Measurements from ENCODE around the gene CCDC13. TPM values are rescaled to one million over a fixed set of nuclear protein-coding genes. Genes with fewer than 3 reads are reported as not detected.

CCDC13 gene
- total and polyA plus RNA-seq, 11 donors: 0.44 to 1.4 (median 0.83) TPM; not detected in 1

DNA sequence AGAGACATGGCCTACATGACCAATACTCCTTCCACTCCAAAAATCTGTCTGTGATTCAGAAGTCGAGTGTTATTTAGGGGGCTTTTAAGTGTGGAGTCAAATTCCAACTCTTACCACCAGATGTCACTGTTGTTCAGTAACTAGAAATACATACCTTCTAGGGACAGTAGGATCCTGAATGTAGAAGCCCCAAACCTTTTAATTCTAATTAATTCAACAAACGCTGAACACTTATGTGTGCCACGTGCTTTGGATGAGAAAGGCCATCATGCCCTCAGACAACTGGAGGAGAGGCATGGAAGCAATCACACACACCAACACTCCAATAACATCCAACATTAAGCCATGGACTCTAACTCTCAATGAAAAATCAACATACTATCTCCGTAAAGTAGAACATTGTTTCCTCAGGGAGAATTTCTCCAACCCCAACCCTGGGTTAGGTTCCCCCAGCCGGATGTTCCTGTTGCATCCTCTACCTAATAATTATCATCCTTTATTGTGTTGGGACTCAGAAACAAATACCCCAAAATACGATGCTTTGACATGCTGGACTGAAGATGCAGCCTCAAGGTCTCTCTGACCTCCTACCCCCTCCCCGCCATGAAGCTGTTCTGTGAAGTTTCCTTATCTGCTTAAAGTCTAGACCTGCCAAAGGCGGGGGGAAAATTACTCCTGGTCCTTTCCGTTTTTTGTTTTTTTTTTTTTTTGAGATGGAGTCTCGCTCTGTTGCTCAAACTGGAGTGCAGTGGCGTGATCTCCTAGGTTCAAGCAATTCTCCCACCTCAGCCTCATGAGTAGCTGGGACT is 8.0 kb upstream of the CCDC13 start:
- peak overlapping the region in 2 of 12 donors; percentile 12 to 63 for H3K27ac ChIP-seq

DNA sequence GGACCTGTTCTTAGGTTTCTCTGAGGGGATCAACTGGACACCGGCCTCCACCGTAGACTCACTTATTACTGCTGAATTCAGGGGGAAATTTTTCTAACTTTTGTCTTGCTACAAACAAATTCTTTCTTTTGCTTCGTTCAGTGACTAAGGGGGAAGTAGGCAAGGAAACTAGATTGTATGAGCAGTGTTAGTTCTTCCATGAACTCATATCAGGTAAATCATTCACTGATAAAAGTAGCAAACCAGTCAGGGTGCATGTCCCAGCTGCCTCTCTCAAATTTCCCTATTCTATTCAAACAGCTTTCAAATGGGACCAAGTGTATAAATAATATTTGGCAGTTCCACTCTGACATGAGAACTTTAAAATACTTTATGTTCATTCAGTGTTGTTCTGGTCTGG is 7.3 kb upstream of the CCDC13 start:
- no peak overlapping the region for H3K4me3 ChIP-seq
- WGBS, 4 donors: 75 to 82% (median 76%) methylated on average over 3 of the region's 3 CpGs
- no peaks in the 10 kb centered on the region for H3K27me3 ChIP-seq
- peak overlapping the region in 3 of 12 donors; percentile 12 to 63 (median 53) for H3K27ac ChIP-seq
- H3K36me3 ChIP-seq: peaks cover 0 to 39% (median 30%) of the 10 kb centered on the region in 9 donors
- H3K9me3 ChIP-seq: no peaks in the 10 kb centered on the region
- DNase-seq (no peak), ATAC-seq (peak in 1 of 4 donors; percentile 2)
- intact Hi-C loops (cut with DNase I): loop anchor here (1.0 to 5.0 kb wide), 8 partner anchors 47 to 102 kb away; no protein-coding TSS in a partner anchor
- peaks cover 0 to 11% (median 1%) of the 10 kb centered on the region in 12 donors for H3K4me1 ChIP-seq
- no peak for TF ChIP-seq POLR2A (IDR thresholded peaks at IDR 0.05)
- TF ChIP-seq, protein P1, sequence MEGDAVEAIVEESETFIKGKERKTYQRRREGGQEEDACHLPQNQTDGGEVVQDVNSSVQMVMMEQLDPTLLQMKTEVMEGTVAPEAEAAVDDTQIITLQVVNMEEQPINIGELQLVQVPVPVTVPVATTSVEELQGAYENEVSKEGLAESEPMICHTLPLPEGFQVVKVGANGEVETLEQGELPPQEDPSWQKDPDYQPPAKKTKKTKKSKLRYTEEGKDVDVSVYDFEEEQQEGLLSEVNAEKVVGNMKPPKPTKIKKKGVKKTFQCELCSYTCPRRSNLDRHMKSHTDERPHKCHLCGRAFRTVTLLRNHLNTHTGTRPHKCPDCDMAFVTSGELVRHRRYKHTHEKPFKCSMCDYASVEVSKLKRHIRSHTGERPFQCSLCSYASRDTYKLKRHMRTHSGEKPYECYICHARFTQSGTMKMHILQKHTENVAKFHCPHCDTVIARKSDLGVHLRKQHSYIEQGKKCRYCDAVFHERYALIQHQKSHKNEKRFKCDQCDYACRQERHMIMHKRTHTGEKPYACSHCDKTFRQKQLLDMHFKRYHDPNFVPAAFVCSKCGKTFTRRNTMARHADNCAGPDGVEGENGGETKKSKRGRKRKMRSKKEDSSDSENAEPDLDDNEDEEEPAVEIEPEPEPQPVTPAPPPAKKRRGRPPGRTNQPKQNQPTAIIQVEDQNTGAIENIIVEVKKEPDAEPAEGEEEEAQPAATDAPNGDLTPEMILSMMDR (IDR thresholded peaks at IDR 0.05): no peak

More for the DNA sequence above, 8.0 kb upstream of the CCDC13 start:
- Histone ChIP-seq H3K4me3 (no peak overlapping the region), H3K9me3 (no peaks in the 10 kb centered on the region), H3K4me1 (peaks cover 0 to 11% (median 3%) of the 10 kb centered on the region in 12 donors), H3K27me3 (no peaks in the 10 kb centered on the region), H3K36me3 (peaks cover 0 to 46% (median 36%) of the 10 kb centered on the region in 9 donors)
- peak in 3 of 4 donors; percentile 59 to 72 (median 70) for ATAC-seq
- WGBS, 4 donors: 54 to 60% (median 56%) methylated on average over 11 of the region's 11 CpGs
- intact Hi-C loops (cut with DNase I): loop anchor here (1.0 to 5.0 kb wide), 8 partner anchors 46 to 101 kb away; no protein-coding TSS in a partner anchor
- no peak for DNase-seq
- peak in 1 of 2 donors; percentile 13 for TF ChIP-seq POLR2A (IDR thresholded peaks at IDR 0.05)
- TF ChIP-seq, protein P1 (IDR thresholded peaks at IDR 0.05): peak; percentile 69 to 84 (median 78)

DNA sequence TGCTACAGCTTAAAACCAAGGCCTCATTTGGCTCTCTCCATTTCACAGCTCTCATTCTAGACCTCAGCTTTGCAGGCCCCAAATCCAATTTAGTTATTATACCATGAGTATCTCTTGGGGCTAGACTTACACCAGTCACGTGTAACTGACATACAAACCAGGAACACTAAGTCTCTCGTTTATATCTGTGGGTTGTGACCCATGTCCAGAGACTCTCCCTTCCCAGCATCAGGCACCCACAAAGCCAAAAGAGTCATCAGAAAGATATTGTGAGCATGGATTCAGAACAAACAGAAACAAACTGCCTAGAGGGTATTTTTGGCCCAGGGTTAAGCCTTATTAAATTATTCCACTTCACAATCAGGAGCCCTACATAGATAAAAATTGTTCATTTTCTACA is 5.6 kb upstream of the CCDC13 start:
- TF ChIP-seq, protein P1 (IDR thresholded peaks at IDR 0.05): no peak
- no peak for TF ChIP-seq POLR2A (IDR thresholded peaks at IDR 0.05)
- DNase-seq (no peak), ATAC-seq (peak; percentile 73 to 80 (median 76))
- WGBS, 4 donors: 48 to 70% (median 52%) methylated on average over 2 of the region's 2 CpGs
- H3K27ac ChIP-seq: peak overlapping the region in 9 of 12 donors; percentile 2 to 69 (median 46)
- H3K4me1 ChIP-seq: peaks cover 0 to 12% (median 4%) of the 10 kb centered on the region in 12 donors
- no peaks in the 10 kb centered on the region for H3K9me3 ChIP-seq
- intact Hi-C loops (cut with DNase I): loop anchor here in 2 of 10 donors (2.0 to 5.0 kb wide), 2 partner anchors 64 to 102 kb away; no protein-coding TSS in a partner anchor
- H3K27me3 ChIP-seq: no peaks in the 10 kb centered on the region
- H3K4me3 ChIP-seq: no peak overlapping the region
- peaks cover 0 to 22% (median 15%) of the 10 kb centered on the region in 9 donors for H3K36me3 ChIP-seq

DNA sequence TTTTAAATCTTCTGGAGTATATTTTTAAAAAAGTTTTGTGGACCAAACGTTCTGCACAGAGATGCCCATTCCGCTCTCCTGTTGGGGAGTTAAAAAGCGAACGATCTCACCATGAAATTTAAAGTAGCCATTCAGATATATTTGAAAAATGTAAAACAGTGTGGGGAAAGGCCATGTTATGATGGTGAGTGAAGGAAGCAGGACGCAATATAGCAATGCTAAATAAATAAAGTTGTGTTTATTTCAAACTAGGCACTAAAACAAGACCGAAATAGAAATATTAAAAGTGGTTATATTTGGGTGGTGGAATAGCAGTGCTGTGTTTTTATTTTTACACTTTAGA is 327 bp upstream of the CCDC13 start:
- Histone ChIP-seq H3K4me3 (peak overlapping the region; percentile 15 to 73 (median 56)), H3K9me3 (no peaks in the 10 kb centered on the region), H3K4me1 (peaks cover 0 to 21% (median 9%) of the 10 kb centered on the region in 12 donors), H3K27ac (peak overlapping the region in 8 of 12 donors; percentile 33 to 94 (median 62)), H3K36me3 (no peaks in the 10 kb centered on the region), H3K27me3 (no peaks in the 10 kb centered on the region)
- 7 to 10% (median 8%) methylated on average over 6 of the region's 6 CpGs for WGBS, 4 donors
- no peak for TF ChIP-seq POLR2A (IDR thresholded peaks at IDR 0.05)
- TF ChIP-seq, protein P1 (IDR thresholded peaks at IDR 0.05): no peak
- DNase-seq (no peak), ATAC-seq (peak in 2 of 4 donors; percentile 3 to 7)
- intact Hi-C loops (cut with DNase I): no loop called here
